Measurements from ENCODE around the gene LCN1. TPM values are rescaled to one million over a fixed set of nuclear protein-coding genes. Genes with fewer than 3 reads are reported as not detected.

LCN1 gene
- total RNA-seq, 2 donors from 2014 or later = not detected

GRCh38 chr9:135516132-135516860, 4.9 kb upstream of the LCN1 start:
- Histone ChIP-seq H3K27ac (no peak overlapping the region), H3K36me3 (no peaks in the 10 kb centered on the region), H3K4me1 (ENCODE audit: control insufficient read depth in 1 of 2, low read depth in 2 of 2) (no peaks in the 10 kb centered on the region), H3K9me3 (no peaks in the 10 kb centered on the region), H3K4me3 (no peak overlapping the region), H3K27me3 (replicated peaks; ENCODE audit: insufficient read depth) (no peaks in the 10 kb centered on the region)
- ATAC-seq (ENCODE audit: insufficient number of reproducible peaks, low FRiP score, low read depth) (no peak), DNase-seq (ENCODE audit: low spot score) (no peak)
- TF ChIP-seq CTCF (IDR thresholded peaks at IDR 0.05) = no peak

- no peaks in the 10 kb centered on the region for H3K27me3 ChIP-seq (replicated peaks; ENCODE audit: insufficient read depth)
- H3K36me3 ChIP-seq = no peaks in the 10 kb centered on the region
- DNase-seq (ENCODE audit: low spot score) = no peak
These were observed 3.8 kb upstream of the LCN1 start for GRCh38 chr9:135517407-135517822.

GRCh38 chr9:135519179-135519971, 1.9 kb upstream of the LCN1 start:
- no peak for DNase-seq (ENCODE audit: low spot score)
- ATAC-seq (ENCODE audit: insufficient number of reproducible peaks, low FRiP score, low read depth) = no peak
- H3K27me3 ChIP-seq (replicated peaks; ENCODE audit: insufficient read depth) = no peaks in the 10 kb centered on the region

More at GRCh38 chr9:135517407-135517822, 3.8 kb upstream of the LCN1 start:
- ATAC-seq (ENCODE audit: insufficient number of reproducible peaks, low FRiP score, low read depth) = no peak
- Histone ChIP-seq H3K9me3 (no peaks in the 10 kb centered on the region), H3K27ac (no peak overlapping the region), H3K4me1 (ENCODE audit: control insufficient read depth in 1 of 2, low read depth in 2 of 2) (no peaks in the 10 kb centered on the region), H3K4me3 (no peak overlapping the region)
- no peak for TF ChIP-seq CTCF (IDR thresholded peaks at IDR 0.05)

GRCh38 chr9:135521608-135522095, 412 bp downstream of the LCN1 start:
- ATAC-seq (ENCODE audit: insufficient number of reproducible peaks, low FRiP score, low read depth) (no peak), DNase-seq (ENCODE audit: low spot score) (no peak)
- Histone ChIP-seq H3K4me1 (ENCODE audit: control insufficient read depth in 1 of 2, low read depth in 2 of 2) (no peaks in the 10 kb centered on the region), H3K27ac (no peak overlapping the region), H3K27me3 (replicated peaks; ENCODE audit: insufficient read depth) (no peaks in the 10 kb centered on the region), H3K4me3 (no peak overlapping the region), H3K36me3 (no peaks in the 10 kb centered on the region), H3K9me3 (no peaks in the 10 kb centered on the region)
- no peak for TF ChIP-seq CTCF (IDR thresholded peaks at IDR 0.05)

More at GRCh38 chr9:135519179-135519971, 1.9 kb upstream of the LCN1 start:
- no peak overlapping the region for H3K27ac ChIP-seq
- no peaks in the 10 kb centered on the region for H3K4me1 ChIP-seq (ENCODE audit: control insufficient read depth in 1 of 2, low read depth in 2 of 2)
- no peaks in the 10 kb centered on the region for H3K36me3 ChIP-seq
- H3K4me3 ChIP-seq = no peak overlapping the region
- no peak for TF ChIP-seq CTCF (IDR thresholded peaks at IDR 0.05)
- no peaks in the 10 kb centered on the region for H3K9me3 ChIP-seq
